Progenitor cell of endocrine pancreas (in vitro differentiated cells): Measurements from ENCODE around the gene DNAJC17. TPM values are rescaled to one million over a fixed set of nuclear protein-coding genes. Genes with fewer than 3 reads are reported as not detected.

Experiments
- DNase-seq: peaks from one replicate; pipeline ENCODE4 v3.0.0; 2021; ENCODE audit warnings: low spot score; ENCODE audit not compliant: unreplicated experiment
- H3K27ac Mint-ChIP-seq: 2 replicates; pipeline ENCODE4 v1.8.0; 2021; ENCODE audit warnings: mild to moderate bottlenecking, moderate library complexity, mixed read lengths
- H3K27me3 Mint-ChIP-seq: 2 replicates; pipeline ENCODE4 v1.8.0; 2021; ENCODE audit warnings: mixed read lengths
- H3K36me3 Mint-ChIP-seq: 2 replicates; pipeline ENCODE4 v1.8.0; 2022; ENCODE audit warnings: mixed read lengths; ENCODE audit not compliant: insufficient read depth
- H3K4me1 Mint-ChIP-seq: 2 replicates; pipeline ENCODE4 v1.8.0; 2021; ENCODE audit warnings: low read depth, mixed read lengths
- H3K4me3 Mint-ChIP-seq: 2 replicates; pipeline ENCODE4 v1.8.0; 2021; ENCODE audit warnings: low read depth, mild to moderate bottlenecking, moderate library complexity, mixed read lengths
- H3K9me3 Mint-ChIP-seq: 2 replicates; pipeline ENCODE4 v1.8.0; 2021; ENCODE audit warnings: low read depth, mixed read lengths
- CTCF ChIP-seq: fragments of 200-600 bp; sonication (generic); IDR thresholded peaks from one replicate; pipeline ENCODE4 v1.5.0; 2021; ENCODE audit warnings: antibody characterized with exemption, mild to moderate bottlenecking; ENCODE audit not compliant: unreplicated experiment
- total RNA-seq: library from RNA; stranded (reverse); gene quantifications from 2 replicates; pipeline ENCODE4 v1.2.1, GENCODE V29; 2021

The DNAJC17 gene
- total RNA-seq, 1 donor from 2014 or later, result 41.0 TPM

GRCh38 chr15:40754574-40754882 lies 52.7 kb downstream of the DNAJC17 start:
- Mint-ChIP-seq H3K27ac (peak overlapping the region; percentile 64), H3K4me1 (peaks cover 9% of the 10 kb centered on the region), H3K36me3 (peaks cover 3% of the 10 kb centered on the region), H3K4me3 (peak overlapping the region; percentile 93), H3K27me3 (no peaks in the 10 kb centered on the region), H3K9me3 (no peaks in the 10 kb centered on the region)
- no peak for DNase-seq
- no peak for TF ChIP-seq CTCF

DNA sequence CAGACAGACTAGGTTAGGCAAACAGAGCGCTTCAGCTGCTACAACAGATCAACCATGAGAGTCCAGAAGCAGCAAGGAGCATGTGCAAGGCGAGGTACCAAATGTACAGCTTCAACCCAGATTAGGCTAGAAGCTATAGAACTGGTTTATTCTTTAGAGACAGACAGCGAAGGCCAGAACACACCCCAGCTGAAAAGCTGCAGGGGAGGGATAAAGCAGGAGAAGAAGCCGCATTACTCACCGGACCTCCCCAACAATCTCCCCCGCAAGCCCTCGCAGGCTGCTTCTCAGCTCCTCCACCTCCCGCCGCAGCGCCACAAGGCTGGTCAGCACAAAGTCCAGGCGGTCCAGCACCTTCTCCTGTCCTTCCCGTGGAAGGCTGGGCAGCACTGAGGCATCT lies 55.5 kb downstream of the DNAJC17 start:
- no peaks in the 10 kb centered on the region for H3K9me3 Mint-ChIP-seq
- H3K4me1 Mint-ChIP-seq, result peaks cover 9% of the 10 kb centered on the region
- H3K27ac Mint-ChIP-seq, result no peak overlapping the region
- no peak for TF ChIP-seq CTCF
- H3K4me3 Mint-ChIP-seq, result no peak overlapping the region
- DNase-seq, result no peak
- H3K27me3 Mint-ChIP-seq, result no peaks in the 10 kb centered on the region
- peaks cover 3% of the 10 kb centered on the region for H3K36me3 Mint-ChIP-seq

DNA sequence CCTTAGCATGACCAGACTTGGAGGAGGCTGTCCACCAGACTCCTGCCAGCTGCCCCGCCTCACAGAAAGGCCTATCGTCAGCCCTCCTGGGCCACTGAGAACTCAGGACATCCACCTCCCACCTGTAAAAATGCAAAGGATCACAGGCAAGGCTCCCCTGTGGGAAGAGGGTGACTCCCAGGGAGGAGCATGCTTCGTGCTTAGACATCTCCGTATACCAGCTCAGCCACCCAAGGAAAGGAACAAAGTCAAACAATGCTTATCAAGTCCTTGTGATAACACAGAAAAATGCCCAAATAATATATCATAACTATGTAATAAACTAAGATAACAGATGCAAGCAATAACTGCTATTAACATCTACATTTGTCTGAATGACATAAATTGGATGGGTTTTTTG lies 56.4 kb downstream of the DNAJC17 start:
- no peak overlapping the region for H3K27ac Mint-ChIP-seq
- no peak overlapping the region for H3K4me3 Mint-ChIP-seq
- TF ChIP-seq CTCF, result no peak
- no peak for DNase-seq
- no peaks in the 10 kb centered on the region for H3K9me3 Mint-ChIP-seq
- H3K4me1 Mint-ChIP-seq, result peaks cover 8% of the 10 kb centered on the region
- no peaks in the 10 kb centered on the region for H3K27me3 Mint-ChIP-seq
- peaks cover 3% of the 10 kb centered on the region for H3K36me3 Mint-ChIP-seq

DNA sequence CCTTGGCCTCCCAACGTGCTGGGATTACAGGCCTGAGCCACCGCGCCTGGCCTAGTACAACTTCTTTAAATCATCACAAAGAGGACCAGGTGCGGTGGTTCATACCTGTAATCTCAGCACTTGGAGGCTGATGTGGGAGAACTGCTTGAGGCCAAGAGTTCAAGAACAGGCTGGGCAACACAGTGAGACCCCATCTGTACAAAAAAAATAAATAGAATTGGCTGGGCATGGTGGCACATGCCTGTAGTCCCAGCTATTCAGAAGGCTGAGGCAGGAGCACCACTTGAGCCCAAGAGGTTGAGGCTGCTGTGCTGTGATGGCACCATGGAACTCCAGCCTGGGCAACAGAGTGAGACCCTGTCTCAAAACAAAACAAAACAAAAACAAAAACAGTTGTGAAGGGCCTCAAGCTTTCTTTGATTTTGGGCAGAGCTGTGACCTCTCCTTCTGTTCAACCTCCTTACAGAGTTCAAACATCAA lies 58.1 kb downstream of the DNAJC17 start:
- Mint-ChIP-seq H3K9me3 (no peaks in the 10 kb centered on the region), H3K4me1 (peaks cover 4% of the 10 kb centered on the region), H3K4me3 (no peak overlapping the region), H3K27ac (no peak overlapping the region), H3K36me3 (peaks cover 3% of the 10 kb centered on the region), H3K27me3 (no peaks in the 10 kb centered on the region)
- DNase-seq, result no peak
- TF ChIP-seq CTCF, result no peak

DNA sequence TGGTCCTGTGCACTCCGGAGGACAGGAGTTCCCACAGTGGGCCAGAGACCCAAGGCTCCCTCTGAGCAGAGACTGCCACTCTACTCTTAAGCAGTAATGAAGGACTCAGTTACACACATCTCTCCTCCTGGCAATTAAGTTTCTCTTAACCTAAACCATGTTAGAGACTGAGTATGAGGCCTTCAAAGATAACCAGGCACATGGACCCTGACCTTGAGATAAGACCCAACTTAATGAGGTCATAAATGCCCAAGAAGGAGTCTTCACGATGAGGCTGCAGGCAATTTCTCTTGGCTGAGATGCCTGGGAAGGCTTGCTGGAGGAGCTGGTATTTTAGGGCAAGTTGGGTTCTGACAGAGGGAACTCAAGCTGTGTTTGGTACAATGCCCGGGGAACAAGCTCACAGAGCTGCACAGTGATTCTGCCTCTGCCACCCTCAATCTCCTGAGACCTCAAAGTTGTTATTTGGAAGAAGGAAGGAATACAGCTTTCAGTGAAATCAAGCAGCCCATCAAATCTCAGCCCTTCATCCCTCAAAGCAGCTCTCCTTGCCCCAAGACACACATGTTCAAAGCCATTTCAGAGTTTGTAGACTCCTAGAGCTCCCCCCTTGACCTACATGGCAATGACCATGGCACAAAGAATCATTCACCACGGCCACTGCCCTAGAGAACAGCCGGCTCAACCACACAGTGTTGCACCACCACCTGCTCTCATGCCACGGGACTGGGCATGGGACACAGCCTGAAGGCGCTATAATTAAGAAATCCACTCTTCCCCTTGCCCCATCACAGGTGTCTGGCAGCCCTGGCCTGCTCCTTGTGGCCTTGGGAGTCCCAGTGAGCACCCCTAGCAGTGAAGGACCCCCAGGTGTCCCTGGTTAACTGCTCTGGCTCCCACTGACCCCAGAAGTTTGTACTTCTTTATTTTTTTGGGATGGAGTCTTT lies 59.3 kb downstream of the DNAJC17 start:
- DNase-seq, result no peak
- H3K4me1 Mint-ChIP-seq, result no peaks in the 10 kb centered on the region
- H3K27ac Mint-ChIP-seq, result no peak overlapping the region

More for the DNA sequence above, 59.3 kb downstream of the DNAJC17 start:
- no peaks in the 10 kb centered on the region for H3K27me3 Mint-ChIP-seq
- no peaks in the 10 kb centered on the region for H3K9me3 Mint-ChIP-seq
- no peak for TF ChIP-seq CTCF
- peaks cover 1% of the 10 kb centered on the region for H3K36me3 Mint-ChIP-seq
- no peak overlapping the region for H3K4me3 Mint-ChIP-seq
